ENCODE results near the gene CLCNKB. TPM values are rescaled to one million over a fixed set of nuclear protein-coding genes. Genes with fewer than 3 reads are reported as not detected.
A peak's percentile ranks its signal among the peaks of the same experiment; 100 is the strongest.

CLCNKB gene
- total and polyA plus RNA-seq, 2 of the 13 experiments (the other 11 are each of a cell fraction or from before 2014, with no cell fraction given): 0.04 TPM; not detected in 1

DNA sequence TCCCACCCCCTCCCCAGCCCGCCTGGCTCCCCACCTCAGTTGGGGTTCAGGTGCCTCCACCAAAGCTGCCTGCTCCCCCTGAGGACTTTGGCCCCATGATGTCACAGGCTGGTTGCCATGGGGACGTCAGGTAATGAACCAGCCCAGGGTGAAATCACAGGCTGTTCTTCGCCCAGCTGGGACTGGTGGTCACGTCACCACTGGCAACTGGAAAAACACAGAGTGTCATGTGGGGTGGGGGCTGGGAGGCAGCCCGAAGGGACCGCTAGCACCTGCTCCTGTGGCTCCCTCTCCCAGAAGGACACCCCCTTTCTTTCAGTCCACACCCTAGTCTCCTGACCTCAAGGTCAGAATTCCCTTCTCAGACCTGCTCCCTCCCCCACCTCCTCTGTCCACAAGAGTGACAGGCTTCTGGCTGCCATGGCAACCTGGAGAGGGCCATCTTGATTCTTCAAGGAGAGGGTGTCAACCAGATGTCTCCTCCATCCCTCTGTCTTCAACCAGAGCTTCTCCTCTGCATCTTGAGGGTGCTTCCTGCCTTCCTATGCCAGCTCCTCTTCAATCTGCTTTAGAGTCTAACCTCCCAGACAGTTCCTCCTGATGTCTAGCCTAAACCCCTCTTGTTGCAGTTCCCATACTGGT is 23.7 kb downstream of the CLCNKB start (continued):
- TF ChIP-seq FOXP4 (CRISPR knock-in tag; IDR thresholded peaks at IDR 0.05) (no peak), ZBTB25 (CRISPR knock-in tag; IDR thresholded peaks at IDR 0.05) (no peak), HIC2 (CRISPR knock-in tag; IDR thresholded peaks at IDR 0.05; ENCODE audit: low read depth) (no peak), ELF3 (CRISPR knock-in tag; IDR thresholded peaks at IDR 0.05) (no peak), CBFB (CRISPR knock-in tag; IDR thresholded peaks at IDR 0.05) (no peak), TFAP4 (IDR thresholded peaks at IDR 0.05; ENCODE audit: borderline replicate concordance, low read depth) (peak; percentile 94), NR2F2 (IDR thresholded peaks at IDR 0.05; ENCODE audit: borderline replicate concordance, low read depth) (no peak), TARDBP (CRISPR knock-in tag; IDR thresholded peaks at IDR 0.05) (no peak), MAX (IDR thresholded peaks at IDR 0.05) (no peak; the same call in 1 of the 2 replicates), ZNF850 (CRISPR knock-in tag; conservative IDR thresholded peaks at IDR 0.05) (no peak), PAWR (CRISPR knock-in tag; IDR thresholded peaks at IDR 0.05; ENCODE audit: borderline replicate concordance) (no peak), TFDP2 (CRISPR knock-in tag; IDR thresholded peaks at IDR 0.05) (no peak), ZNF431 (CRISPR knock-in tag; IDR thresholded peaks at IDR 0.05; ENCODE audit: borderline replicate concordance, low read depth) (0 out of 2 replicates have a peak, but pooled peaks have one; percentile 18), ESRRA (CRISPR knock-in tag; IDR thresholded peaks at IDR 0.05; ENCODE audit: low read depth) (no peak), ATF3 (CRISPR knock-in tag; IDR thresholded peaks at IDR 0.05) (no peak; the same call in 1 of the 2 replicates), ZNF572 (CRISPR knock-in tag; IDR thresholded peaks at IDR 0.05) (no peak), ZNF275 (CRISPR knock-in tag; IDR thresholded peaks at IDR 0.05; ENCODE audit: borderline replicate concordance) (no peak), ZNF260 (CRISPR knock-in tag; IDR thresholded peaks at IDR 0.05; ENCODE audit: borderline replicate concordance, low read depth) (no peak)
- TF ChIP-seq, protein P1, sequence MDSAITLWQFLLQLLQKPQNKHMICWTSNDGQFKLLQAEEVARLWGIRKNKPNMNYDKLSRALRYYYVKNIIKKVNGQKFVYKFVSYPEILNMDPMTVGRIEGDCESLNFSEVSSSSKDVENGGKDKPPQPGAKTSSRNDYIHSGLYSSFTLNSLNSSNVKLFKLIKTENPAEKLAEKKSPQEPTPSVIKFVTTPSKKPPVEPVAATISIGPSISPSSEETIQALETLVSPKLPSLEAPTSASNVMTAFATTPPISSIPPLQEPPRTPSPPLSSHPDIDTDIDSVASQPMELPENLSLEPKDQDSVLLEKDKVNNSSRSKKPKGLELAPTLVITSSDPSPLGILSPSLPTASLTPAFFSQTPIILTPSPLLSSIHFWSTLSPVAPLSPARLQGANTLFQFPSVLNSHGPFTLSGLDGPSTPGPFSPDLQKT (CRISPR knock-in tag; IDR thresholded peaks at IDR 0.05; ENCODE audit: borderline replicate concordance): no peak

Measured in HepG2 (cell line).